K562 (cell line): Measurements from ENCODE around the gene DSTYK. TPM values are rescaled to one million over a fixed set of nuclear protein-coding genes. Genes with fewer than 3 reads are reported as not detected.

Source experiments
- ARID1B ChIP-seq: fragments of 450-650 bp; IDR thresholded peaks from 2 replicates; pipeline ENCODE4 v1.6.1; 2016; ENCODE audit warnings: antibody characterized with exemption, mild to moderate bottlenecking, inconsistent platforms
- BCOR ChIP-seq: fragments of 450-650 bp; IDR thresholded peaks from 2 replicates; pipeline ENCODE4 v1.6.1; 2016
- CBFA2T3 ChIP-seq: fragments of 450-650 bp; IDR thresholded peaks from 2 replicates; pipeline ENCODE4 v1.6.1; 2017
- CBX3 ChIP-seq, 2 experiments: IDR thresholded peaks; 1 replicate in 1 of 2; 2 replicates in 1 of 2; pipeline ENCODE4 v1.6.1; 2012; ENCODE audit warnings: inconsistent platforms in 2 of 2, low read length in 2 of 2, borderline replicate concordance in 1 of 2, control low read depth in 1 of 2
- CBX5 ChIP-seq: IDR thresholded peaks from 2 replicates; pipeline ENCODE4 v1.6.1; 2014; ENCODE audit warnings: low read depth, borderline replicate concordance
- EGR1 ChIP-seq: fragments of 450-650 bp; conservative IDR thresholded peaks from 2 replicates; pipeline ENCODE4 v1.6.1; 2017; ENCODE audit warnings: mild to moderate bottlenecking
- ILF3 ChIP-seq: fragments of 450-650 bp; IDR thresholded peaks from 2 replicates; pipeline ENCODE4 v1.6.1; 2018; ENCODE audit warnings: antibody characterized with exemption, mild to moderate bottlenecking, moderate library complexity, borderline replicate concordance
- JUND ChIP-seq, 2 experiments: IDR thresholded peaks; 2 replicates in 1 of 2; 3 replicates in 1 of 2; pipeline ENCODE4 v1.6.1; 2011; ENCODE audit warnings: borderline replicate concordance in 2 of 2, low read depth in 2 of 2, low read length in 2 of 2, improper control_type of control experiment in 1 of 2, missing biosample characterization in 1 of 2, missing genetic modification characterization in 1 of 2, missing genetic modification reagents in 1 of 2
- MEIS2 ChIP-seq: fragments of 450-650 bp; IDR thresholded peaks from 2 replicates; pipeline ENCODE4 v1.6.1; 2014; ENCODE audit warnings: mild to moderate bottlenecking; ENCODE audit not compliant: partially characterized antibody
- NCOA6 ChIP-seq: fragments of 450-650 bp; IDR thresholded peaks from 2 replicates; pipeline ENCODE4 v1.6.1; 2017; ENCODE audit warnings: mild to moderate bottlenecking
- NFIC ChIP-seq: fragments of 450-650 bp; IDR thresholded peaks from 2 replicates; pipeline ENCODE4 v1.6.1; 2017; ENCODE audit warnings: mild to moderate bottlenecking, inconsistent platforms
- SMARCE1 ChIP-seq: fragments of 450-650 bp; IDR thresholded peaks from 2 replicates; pipeline ENCODE4 v1.7.1; 2016; ENCODE audit warnings: mild to moderate bottlenecking
- ZNF121 ChIP-seq: sonication (generic); formaldehyde crosslinking; conservative IDR thresholded peaks from 2 replicates; pipeline ENCODE4 v1.8.0; 2022; ENCODE audit warnings: missing genetic modification reagents
- polyA plus RNA-seq, 8 experiments: library from polyadenylated mRNA; depleted of rRNA in 4 of 8; stranded (reverse) in 5 of 8; unstranded in 3 of 8; fragments of >200 nt; fragmentation: Nextera tagmentation in 2 of 8; fragmentation: Illumina TruSeq in 1 of 8; extraction: Ambion mirVana in 2 of 8; extraction: Trizol in 1 of 8; gene quantifications; 2 replicates each; pipeline versions ENCODE4 v1.2.1 to v1.2.3, GENCODE V29; 2011 to 2014; ENCODE audit warnings: inconsistent platforms in 1 of 8, missing spikeins in 1 of 8
- total RNA-seq, 7 experiments: library from RNA; depleted of rRNA in 6 of 7; stranded (reverse); fragments of >200 nt in 6 of 7; fragmentation: Illumina TruSeq in 2 of 7; extraction: Trizol in 2 of 7; gene quantifications; 2 replicates each; pipeline versions ENCODE4 v1.2.1 to v1.2.3, GENCODE V29; 2011 to 2021; ENCODE audit warnings: low replicate concordance in 1 of 7
- TF ChIP-seq, protein P1 (sequence below): fragments of 250-450 bp; sonication (Bioruptor Pico); IDR thresholded peaks from 2 replicates; pipeline ENCODE4 v1.5.1; 2021; ENCODE audit warnings: mild to moderate bottlenecking
- TF ChIP-seq, protein P2 (sequence below): fragments of 450-650 bp; IDR thresholded peaks from one replicate; pipeline ENCODE4 v1.6.1; 2018; ENCODE audit warnings: mild to moderate bottlenecking, moderate library complexity; ENCODE audit not compliant: partially characterized antibody
- TF ChIP-seq, protein P3 (sequence below), 2 experiments: fragments of 450-650 bp in 1 of 2; sonication (generic) in 1 of 2; formaldehyde crosslinking in 1 of 2; IDR thresholded peaks in 1 of 2; conservative IDR thresholded peaks in 1 of 2; 2 replicates each; pipeline versions ENCODE4 v1.6.1 to v1.8.1; 2016 to 2023; ENCODE audit warnings: mild to moderate bottlenecking in 2 of 2, moderate library complexity in 2 of 2, inconsistent platforms in 1 of 2, missing genetic modification reagents in 1 of 2
- TF ChIP-seq, protein P4 (sequence below): sonication (generic); formaldehyde crosslinking; IDR thresholded peaks from 2 replicates; pipeline ENCODE4 v1.9.0; 2022; ENCODE audit warnings: mild to moderate bottlenecking, missing genetic modification reagents
- TF ChIP-seq, protein P5 (sequence below): sonication (generic); formaldehyde crosslinking; IDR thresholded peaks from 2 replicates; pipeline ENCODE4 v1.8.0; 2023; ENCODE audit warnings: mild to moderate bottlenecking, missing genetic modification reagents

DSTYK gene
- total and polyA plus RNA-seq, 9 of the 15 experiments (the other 6 are each of a cell fraction or from before 2014, with no cell fraction given), result 4.2 to 7.1 (median 6.2) TPM

DNA sequence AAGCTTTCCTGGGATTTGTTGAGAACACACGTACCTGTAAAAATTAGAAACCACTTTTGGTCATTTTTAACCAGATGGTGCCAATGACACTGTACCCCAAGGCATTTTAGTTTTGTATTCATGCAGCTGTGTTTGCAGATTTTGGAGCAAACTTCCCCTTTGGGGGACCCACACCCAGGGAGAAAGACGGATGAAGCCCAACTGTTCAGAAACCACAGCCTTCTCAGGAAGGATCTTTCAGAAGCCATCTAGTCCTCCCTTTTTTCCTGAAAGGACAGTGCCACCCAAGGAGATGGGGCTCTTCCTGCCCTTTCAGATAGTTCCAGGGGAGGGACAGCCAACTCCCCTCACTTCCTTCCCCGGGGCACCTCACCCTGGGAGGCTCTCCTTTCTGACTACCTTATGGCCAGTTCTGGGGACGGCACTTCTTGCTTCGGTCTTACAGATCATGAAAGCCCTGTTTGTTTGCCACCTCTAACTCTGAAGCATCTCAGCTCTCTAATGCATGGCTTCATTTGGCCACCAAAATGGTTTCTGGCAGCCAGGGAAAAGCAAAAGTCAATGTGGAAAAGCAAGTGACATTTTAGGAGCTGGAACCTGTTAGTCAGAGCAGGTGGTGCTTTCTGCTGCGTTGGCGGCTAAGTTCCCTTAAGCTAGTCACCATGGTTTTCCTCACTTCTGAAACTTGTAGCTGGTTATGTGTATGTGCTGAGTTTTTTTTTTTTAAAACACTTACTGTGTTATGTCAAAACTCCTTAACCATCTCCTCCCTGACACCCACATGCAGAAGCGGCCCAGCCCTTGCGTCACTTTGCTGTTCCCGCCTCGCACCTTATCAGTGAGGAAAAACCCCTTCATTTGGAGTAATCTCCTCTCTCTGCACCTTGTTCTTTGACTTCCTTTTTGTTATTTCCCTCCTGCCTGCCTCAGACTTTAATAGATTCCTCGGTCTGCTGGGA is 26.3 kb upstream of the DSTYK start (continued):
- TF ChIP-seq, protein P1, sequence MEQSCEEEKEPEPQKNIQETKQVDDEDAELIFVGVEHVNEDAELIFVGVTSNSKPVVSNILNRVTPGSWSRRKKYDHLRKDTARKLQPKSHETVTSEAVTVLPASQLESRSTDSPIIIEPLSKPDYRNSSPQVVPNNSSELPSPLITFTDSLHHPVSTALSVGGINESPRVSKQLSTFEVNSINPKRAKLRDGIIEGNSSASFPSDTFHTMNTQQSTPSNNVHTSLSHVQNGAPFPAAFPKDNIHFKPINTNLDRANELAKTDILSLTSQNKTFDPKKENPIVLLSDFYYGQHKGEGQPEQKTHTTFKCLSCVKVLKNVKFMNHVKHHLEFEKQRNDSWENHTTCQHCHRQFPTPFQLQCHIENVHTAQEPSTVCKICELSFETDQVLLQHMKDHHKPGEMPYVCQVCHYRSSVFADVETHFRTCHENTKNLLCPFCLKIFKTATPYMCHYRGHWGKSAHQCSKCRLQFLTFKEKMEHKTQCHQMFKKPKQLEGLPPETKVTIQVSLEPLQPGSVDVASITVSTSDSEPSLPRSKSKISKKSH (CRISPR knock-in tag), result no peak
- TF ChIP-seq, protein P2, sequence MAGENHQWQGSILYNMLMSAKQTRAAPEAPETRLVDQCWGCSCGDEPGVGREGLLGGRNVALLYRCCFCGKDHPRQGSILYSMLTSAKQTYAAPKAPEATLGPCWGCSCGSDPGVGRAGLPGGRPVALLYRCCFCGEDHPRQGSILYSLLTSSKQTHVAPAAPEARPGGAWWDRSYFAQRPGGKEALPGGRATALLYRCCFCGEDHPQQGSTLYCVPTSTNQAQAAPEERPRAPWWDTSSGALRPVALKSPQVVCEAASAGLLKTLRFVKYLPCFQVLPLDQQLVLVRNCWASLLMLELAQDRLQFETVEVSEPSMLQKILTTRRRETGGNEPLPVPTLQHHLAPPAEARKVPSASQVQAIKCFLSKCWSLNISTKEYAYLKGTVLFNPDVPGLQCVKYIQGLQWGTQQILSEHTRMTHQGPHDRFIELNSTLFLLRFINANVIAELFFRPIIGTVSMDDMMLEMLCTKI, result no peak
- TF ChIP-seq CBFA2T3, result peak; percentile 87
- TF ChIP-seq ZNF121, result no peak
- peak; percentile 57 for TF ChIP-seq MEIS2
- TF ChIP-seq, protein P3, sequence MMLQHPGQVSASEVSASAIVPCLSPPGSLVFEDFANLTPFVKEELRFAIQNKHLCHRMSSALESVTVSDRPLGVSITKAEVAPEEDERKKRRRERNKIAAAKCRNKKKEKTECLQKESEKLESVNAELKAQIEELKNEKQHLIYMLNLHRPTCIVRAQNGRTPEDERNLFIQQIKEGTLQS (IDR thresholded peaks at IDR 0.05), result peak; percentile 87
- TF ChIP-seq, protein P3 (CRISPR knock-in tag; conservative IDR thresholded peaks at IDR 0.05), result no peak
- TF ChIP-seq CBX5, result no peak
- no peak for TF ChIP-seq CBX3 (IDR thresholded peaks at IDR 0.05; ENCODE audit: borderline replicate concordance in 1 of 2, low read length in 2 of 2)
- TF ChIP-seq JUND (IDR thresholded peaks at IDR 0.05; ENCODE audit: borderline replicate concordance, low read depth, low read length), result peak; percentile 69; the same call in 1 of the 2 replicates
- no peak; the same call in 2 of the 3 replicates for TF ChIP-seq JUND (tag; IDR thresholded peaks at IDR 0.05; ENCODE audit: borderline replicate concordance, low read depth, low read length)
- TF ChIP-seq SMARCE1, result 0 out of 2 replicates have a peak, but pooled peaks have one; percentile 48
- peak; percentile 40 for TF ChIP-seq EGR1
- TF ChIP-seq, protein P4, sequence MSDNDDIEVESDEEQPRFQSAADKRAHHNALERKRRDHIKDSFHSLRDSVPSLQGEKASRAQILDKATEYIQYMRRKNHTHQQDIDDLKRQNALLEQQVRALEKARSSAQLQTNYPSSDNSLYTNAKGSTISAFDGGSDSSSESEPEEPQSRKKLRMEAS (CRISPR knock-in tag), result peak; percentile 58; the same call in 1 of the 2 replicates
- TF ChIP-seq NFIC, result peak; percentile 49
- TF ChIP-seq ARID1B, result peak; percentile 88
- no peak for TF ChIP-seq ILF3
- peak; percentile 44; the same call in 1 of the 2 replicates for TF ChIP-seq BCOR
- TF ChIP-seq, protein P5, sequence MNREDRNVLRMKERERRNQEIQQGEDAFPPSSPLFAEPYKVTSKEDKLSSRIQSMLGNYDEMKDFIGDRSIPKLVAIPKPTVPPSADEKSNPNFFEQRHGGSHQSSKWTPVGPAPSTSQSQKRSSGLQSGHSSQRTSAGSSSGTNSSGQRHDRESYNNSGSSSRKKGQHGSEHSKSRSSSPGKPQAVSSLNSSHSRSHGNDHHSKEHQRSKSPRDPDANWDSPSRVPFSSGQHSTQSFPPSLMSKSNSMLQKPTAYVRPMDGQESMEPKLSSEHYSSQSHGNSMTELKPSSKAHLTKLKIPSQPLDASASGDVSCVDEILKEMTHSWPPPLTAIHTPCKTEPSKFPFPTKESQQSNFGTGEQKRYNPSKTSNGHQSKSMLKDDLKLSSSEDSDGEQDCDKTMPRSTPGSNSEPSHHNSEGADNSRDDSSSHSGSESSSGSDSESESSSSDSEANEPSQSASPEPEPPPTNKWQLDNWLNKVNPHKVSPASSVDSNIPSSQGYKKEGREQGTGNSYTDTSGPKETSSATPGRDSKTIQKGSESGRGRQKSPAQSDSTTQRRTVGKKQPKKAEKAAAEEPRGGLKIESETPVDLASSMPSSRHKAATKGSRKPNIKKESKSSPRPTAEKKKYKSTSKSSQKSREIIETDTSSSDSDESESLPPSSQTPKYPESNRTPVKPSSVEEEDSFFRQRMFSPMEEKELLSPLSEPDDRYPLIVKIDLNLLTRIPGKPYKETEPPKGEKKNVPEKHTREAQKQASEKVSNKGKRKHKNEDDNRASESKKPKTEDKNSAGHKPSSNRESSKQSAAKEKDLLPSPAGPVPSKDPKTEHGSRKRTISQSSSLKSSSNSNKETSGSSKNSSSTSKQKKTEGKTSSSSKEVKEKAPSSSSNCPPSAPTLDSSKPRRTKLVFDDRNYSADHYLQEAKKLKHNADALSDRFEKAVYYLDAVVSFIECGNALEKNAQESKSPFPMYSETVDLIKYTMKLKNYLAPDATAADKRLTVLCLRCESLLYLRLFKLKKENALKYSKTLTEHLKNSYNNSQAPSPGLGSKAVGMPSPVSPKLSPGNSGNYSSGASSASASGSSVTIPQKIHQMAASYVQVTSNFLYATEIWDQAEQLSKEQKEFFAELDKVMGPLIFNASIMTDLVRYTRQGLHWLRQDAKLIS (CRISPR knock-in tag), result peak; percentile 63; the same call in 1 of the 2 replicates
- no peak for TF ChIP-seq NCOA6
